ENCODE measurements around the gene FGD4.

FGD4 gene

GRCh38 chr12:32462908-32463307 lies 63.5 kb downstream of the FGD4 start:
- Mint-ChIP-seq H3K4me1 (no peaks in the 10 kb centered on the region), H3K9me3 (no peaks in the 10 kb centered on the region), H3K36me3 (no peaks in the 10 kb centered on the region), H3K27me3 (no peaks in the 10 kb centered on the region), H3K4me3 (no peak overlapping the region), H3K27ac (peak overlapping the region; percentile 5)

DNA sequence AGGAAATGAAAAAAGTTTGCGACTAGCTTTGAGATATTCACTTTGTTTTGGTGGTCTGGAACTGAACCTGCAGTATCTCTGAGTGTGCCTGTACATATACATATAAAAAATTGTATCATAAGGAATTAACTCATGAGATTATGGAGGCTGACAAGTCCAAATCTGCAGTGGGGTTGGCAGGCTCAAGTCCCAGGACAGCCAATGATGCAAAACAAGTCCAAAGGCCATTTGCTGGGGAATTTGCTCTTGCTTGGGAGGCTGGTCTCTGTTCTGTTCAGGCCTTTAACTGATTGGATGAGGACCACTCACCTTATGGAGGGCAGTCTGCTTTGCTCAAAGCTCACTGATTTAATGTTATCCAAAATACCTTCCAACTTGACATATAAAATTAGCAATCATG lies 66.8 kb downstream of the FGD4 start:
- Mint-ChIP-seq H3K27ac (no peak overlapping the region), H3K27me3 (no peaks in the 10 kb centered on the region), H3K4me1 (no peaks in the 10 kb centered on the region), H3K36me3 (no peaks in the 10 kb centered on the region), H3K4me3 (no peak overlapping the region), H3K9me3 (no peaks in the 10 kb centered on the region)

DNA sequence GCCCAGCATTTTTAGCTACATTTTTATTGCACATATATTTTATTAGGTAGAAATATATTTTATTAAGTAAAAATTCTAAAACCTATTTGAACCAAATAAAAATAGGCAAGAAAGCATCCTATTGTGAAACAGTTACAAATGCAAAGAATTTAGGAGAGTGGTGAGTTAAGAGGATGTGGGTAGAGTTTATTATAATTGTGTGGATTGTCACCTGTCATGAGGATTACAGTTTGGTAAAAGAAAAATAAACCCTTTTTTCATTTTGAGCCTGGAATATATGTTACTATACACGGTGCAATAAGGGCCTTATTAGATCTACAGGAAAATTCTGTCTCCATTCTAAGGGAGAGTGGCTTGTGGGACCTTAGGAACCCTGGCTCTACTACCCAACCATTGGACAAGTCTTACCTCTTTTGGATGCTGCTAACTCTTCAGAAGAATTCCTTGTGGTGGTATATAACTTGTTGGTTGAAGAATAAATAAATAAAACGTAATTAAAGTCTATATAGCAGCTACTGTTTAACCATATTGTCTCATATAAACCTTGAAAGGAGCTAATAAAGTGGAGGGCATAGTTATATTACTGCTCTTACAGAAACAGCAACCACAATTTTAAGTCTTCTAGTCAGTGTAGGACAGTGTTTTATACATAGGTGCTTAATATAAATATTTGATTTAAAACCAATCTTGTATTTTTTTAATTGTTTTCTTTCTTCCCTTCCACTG lies 67.8 kb downstream of the FGD4 start:
- Mint-ChIP-seq H3K27ac (no peak overlapping the region), H3K9me3 (no peaks in the 10 kb centered on the region), H3K4me1 (no peaks in the 10 kb centered on the region), H3K36me3 (no peaks in the 10 kb centered on the region), H3K27me3 (no peaks in the 10 kb centered on the region), H3K4me3 (no peak overlapping the region)

GRCh38 chr12:32467959-32468863 lies 68.9 kb downstream of the FGD4 start:
- Mint-ChIP-seq H3K36me3 (no peaks in the 10 kb centered on the region), H3K4me3 (no peak overlapping the region), H3K27ac (no peak overlapping the region), H3K9me3 (no peaks in the 10 kb centered on the region), H3K27me3 (no peaks in the 10 kb centered on the region), H3K4me1 (no peaks in the 10 kb centered on the region)

DNA sequence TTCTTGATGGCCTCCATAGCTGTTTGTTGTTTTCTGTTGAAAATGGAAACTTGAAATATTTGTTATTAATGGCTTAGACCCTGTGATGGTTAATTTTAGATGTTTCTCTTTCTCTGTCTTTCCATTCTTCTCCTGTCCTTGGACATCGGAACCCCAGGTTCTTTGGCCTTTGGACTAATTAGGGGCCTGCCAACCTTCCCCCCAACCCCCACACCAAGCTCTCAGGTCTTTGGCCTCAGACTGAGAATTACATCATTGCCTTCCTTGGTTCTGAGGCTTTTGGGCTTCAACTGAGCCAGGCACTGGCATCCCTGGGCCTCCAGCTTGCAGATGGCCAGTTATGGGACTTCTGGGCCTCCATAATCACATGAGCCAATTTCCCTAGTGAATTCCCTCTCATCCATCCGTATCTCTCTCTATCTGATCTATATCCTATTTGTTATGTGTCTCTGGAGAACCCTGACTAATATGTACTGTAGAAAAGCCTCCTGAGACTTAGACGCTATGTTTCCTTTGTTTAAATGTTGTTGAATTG lies 71.6 kb downstream of the FGD4 start:
- Mint-ChIP-seq H3K27ac (no peak overlapping the region), H3K4me1 (no peaks in the 10 kb centered on the region), H3K9me3 (no peaks in the 10 kb centered on the region), H3K36me3 (no peaks in the 10 kb centered on the region), H3K4me3 (no peak overlapping the region), H3K27me3 (peaks cover 4% of the 10 kb centered on the region)

GRCh38 chr12:32471591-32472001 lies 72.2 kb downstream of the FGD4 start:
- peaks cover 4% of the 10 kb centered on the region for H3K27me3 Mint-ChIP-seq
- no peak overlapping the region for H3K4me3 Mint-ChIP-seq
- no peaks in the 10 kb centered on the region for H3K4me1 Mint-ChIP-seq
- H3K36me3 Mint-ChIP-seq: no peaks in the 10 kb centered on the region
- no peak overlapping the region for H3K27ac Mint-ChIP-seq
- H3K9me3 Mint-ChIP-seq: no peaks in the 10 kb centered on the region

GRCh38 chr12:32475724-32476123 lies 76.4 kb downstream of the FGD4 start:
- H3K4me3 Mint-ChIP-seq: no peak overlapping the region
- no peaks in the 10 kb centered on the region for H3K36me3 Mint-ChIP-seq
- H3K9me3 Mint-ChIP-seq: no peaks in the 10 kb centered on the region
- no peak overlapping the region for H3K27ac Mint-ChIP-seq
- no peaks in the 10 kb centered on the region for H3K4me1 Mint-ChIP-seq
- H3K27me3 Mint-ChIP-seq: peaks cover 6% of the 10 kb centered on the region

DNA sequence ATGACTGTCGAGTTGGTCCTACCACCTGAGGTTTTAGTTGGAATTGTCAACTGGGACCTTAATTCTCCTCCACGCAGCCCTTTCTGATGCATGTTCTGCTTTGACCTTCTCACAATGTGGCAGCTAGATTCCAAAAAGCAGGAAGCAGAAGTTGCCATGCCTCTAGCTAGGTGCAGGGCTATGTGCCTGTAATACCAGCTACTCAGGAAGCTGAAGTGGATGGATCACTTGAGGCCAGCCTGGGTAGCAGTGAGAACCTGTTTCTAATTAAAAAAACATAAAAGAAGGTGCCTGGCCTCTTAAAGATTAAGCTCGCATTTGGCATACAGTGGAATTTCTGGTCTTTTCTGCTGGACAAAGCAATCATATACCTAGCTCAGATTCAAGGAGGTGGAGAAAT lies 77.1 kb downstream of the FGD4 start:
- H3K27me3 Mint-ChIP-seq: peaks cover 6% of the 10 kb centered on the region
- no peak overlapping the region for H3K4me3 Mint-ChIP-seq
- H3K9me3 Mint-ChIP-seq: no peaks in the 10 kb centered on the region
- H3K27ac Mint-ChIP-seq: no peak overlapping the region
- no peaks in the 10 kb centered on the region for H3K4me1 Mint-ChIP-seq
- H3K36me3 Mint-ChIP-seq: no peaks in the 10 kb centered on the region

DNA sequence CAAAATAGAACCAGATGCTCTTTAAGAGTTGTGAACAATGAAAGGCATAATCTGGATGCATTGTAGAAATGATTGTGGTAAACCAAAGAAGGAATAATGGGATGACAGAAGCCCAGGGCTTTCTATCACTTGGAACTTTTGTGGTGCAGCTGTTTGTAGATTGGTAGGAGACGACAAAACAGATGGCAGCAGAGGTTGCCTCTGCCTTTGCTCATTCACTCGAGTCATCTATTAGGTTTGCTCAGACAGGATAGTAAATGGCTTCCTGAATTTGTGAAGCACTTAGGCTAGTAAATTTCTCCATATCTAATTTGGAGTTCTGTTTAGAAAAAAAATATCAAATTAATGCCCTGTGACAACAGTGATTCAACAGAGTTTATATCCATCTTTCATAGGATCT lies 78.4 kb downstream of the FGD4 start:
- Mint-ChIP-seq H3K27me3 (peaks cover 6% of the 10 kb centered on the region), H3K4me1 (no peaks in the 10 kb centered on the region), H3K27ac (no peak overlapping the region), H3K9me3 (no peaks in the 10 kb centered on the region), H3K36me3 (no peaks in the 10 kb centered on the region), H3K4me3 (no peak overlapping the region)

- no peak overlapping the region for H3K27ac Mint-ChIP-seq
- no peaks in the 10 kb centered on the region for H3K4me1 Mint-ChIP-seq
- peaks cover 6% of the 10 kb centered on the region for H3K27me3 Mint-ChIP-seq
- no peak overlapping the region for H3K4me3 Mint-ChIP-seq
- H3K9me3 Mint-ChIP-seq: no peaks in the 10 kb centered on the region
- H3K36me3 Mint-ChIP-seq: no peaks in the 10 kb centered on the region
Observed at GRCh38 chr12:32478166-32478565, 78.8 kb downstream of the FGD4 start.

- Mint-ChIP-seq H3K36me3 (no peaks in the 10 kb centered on the region), H3K27ac (no peak overlapping the region), H3K9me3 (no peaks in the 10 kb centered on the region), H3K27me3 (peaks cover 6% of the 10 kb centered on the region), H3K4me1 (no peaks in the 10 kb centered on the region), H3K4me3 (no peak overlapping the region)
Observed at GRCh38 chr12:32478858-32479725, 79.7 kb downstream of the FGD4 start.

- H3K36me3 Mint-ChIP-seq: no peaks in the 10 kb centered on the region
- no peak overlapping the region for H3K4me3 Mint-ChIP-seq
- H3K4me1 Mint-ChIP-seq: no peaks in the 10 kb centered on the region
- peaks cover 3% of the 10 kb centered on the region for H3K27me3 Mint-ChIP-seq
- no peak overlapping the region for H3K27ac Mint-ChIP-seq
- no peaks in the 10 kb centered on the region for H3K9me3 Mint-ChIP-seq
Observed at GRCh38 chr12:32482226-32482625, 82.9 kb downstream of the FGD4 start.

DNA sequence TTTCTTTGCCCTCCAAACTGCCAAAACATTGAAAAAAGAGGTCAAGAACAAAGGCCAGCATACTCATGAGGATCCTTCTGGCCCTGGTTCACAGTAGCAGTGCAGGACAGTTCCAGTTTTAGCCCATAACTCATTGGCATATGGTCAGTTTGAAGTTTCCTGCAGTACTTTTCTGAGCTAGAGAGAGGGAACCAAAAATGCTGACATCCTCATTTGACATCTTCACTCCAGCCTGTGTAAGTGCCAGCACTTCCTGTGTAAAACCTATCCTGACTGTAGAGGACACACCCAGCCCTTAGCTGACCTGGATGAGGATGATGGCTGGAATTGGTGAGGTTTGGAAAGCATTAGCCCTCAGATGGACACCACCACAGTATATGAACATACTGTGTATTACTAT lies 84.1 kb downstream of the FGD4 start:
- H3K27me3 Mint-ChIP-seq: peaks cover 4% of the 10 kb centered on the region
- H3K27ac Mint-ChIP-seq: no peak overlapping the region
- H3K4me1 Mint-ChIP-seq: no peaks in the 10 kb centered on the region
- H3K4me3 Mint-ChIP-seq: no peak overlapping the region
- H3K36me3 Mint-ChIP-seq: no peaks in the 10 kb centered on the region
- H3K9me3 Mint-ChIP-seq: no peaks in the 10 kb centered on the region

GRCh38 chr12:32483993-32484392 lies 84.6 kb downstream of the FGD4 start:
- Mint-ChIP-seq H3K27me3 (peaks cover 5% of the 10 kb centered on the region), H3K9me3 (no peaks in the 10 kb centered on the region), H3K27ac (no peak overlapping the region), H3K4me1 (no peaks in the 10 kb centered on the region), H3K4me3 (no peak overlapping the region), H3K36me3 (no peaks in the 10 kb centered on the region)

DNA sequence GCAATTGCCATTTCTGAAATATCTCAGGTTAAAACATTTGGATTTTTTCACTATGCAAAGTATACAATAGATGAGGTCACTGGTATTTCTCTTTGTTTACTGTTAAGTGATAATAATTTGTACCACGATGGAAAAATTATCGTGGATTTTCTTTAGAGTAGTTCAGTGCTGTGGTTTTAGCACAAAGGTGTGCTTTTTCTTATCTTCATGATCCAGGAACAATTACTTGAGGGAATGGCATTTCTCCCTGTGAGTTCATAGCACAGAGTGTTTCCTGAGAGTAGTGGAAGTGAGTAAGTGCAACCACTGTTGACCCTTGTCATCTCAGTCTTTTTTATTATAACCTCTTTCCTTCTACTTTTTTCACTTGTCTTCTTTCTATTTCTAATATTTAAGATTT lies 86.8 kb downstream of the FGD4 start:
- no peak overlapping the region for H3K4me3 Mint-ChIP-seq
- peaks cover 7% of the 10 kb centered on the region for H3K27me3 Mint-ChIP-seq
- no peaks in the 10 kb centered on the region for H3K36me3 Mint-ChIP-seq
- no peaks in the 10 kb centered on the region for H3K4me1 Mint-ChIP-seq
- H3K9me3 Mint-ChIP-seq: no peaks in the 10 kb centered on the region
- H3K27ac Mint-ChIP-seq: no peak overlapping the region
